GM23338 (cell line): ENCODE results near the gene WDR1. TPM values are rescaled to one million over a fixed set of nuclear protein-coding genes. Genes with fewer than 3 reads are reported as not detected.

ENCODE experiments used
- ATAC-seq: fragments of 200-7000 bp; cut with Tn5 transposase; 3 replicates; pipeline ENCODE4 v1.9.1; 2020
- DNase-seq: peaks from one replicate; pipeline ENCODE4 v3.0.0-alpha.2; 2015; ENCODE audit warnings: low spot score
- H2AFZ ChIP-seq: fragments of 200-600 bp; sonication (generic); 2 replicates; pipeline ENCODE4 v1.8.0; 2016; ENCODE audit warnings: antibody characterized with exemption, mild to moderate bottlenecking, moderate library complexity
- H3F3A ChIP-seq: fragments of 200-600 bp; sonication (generic); replicated peaks from 2 replicates; pipeline ENCODE4 v1.8.0; 2017; ENCODE audit warnings: antibody characterized with exemption, mixed run types, low read depth
- H3K27ac ChIP-seq: fragments of 200-600 bp; sonication (generic); 2 replicates; pipeline ENCODE4 v1.6.1; 2016; ENCODE audit warnings: low read depth
- H3K27me3 ChIP-seq: fragments of 200-600 bp; sonication (generic); 2 replicates; pipeline ENCODE4 v1.8.0; 2016; ENCODE audit warnings: mild to moderate bottlenecking, mixed run types, moderate library complexity; ENCODE audit not compliant: insufficient read depth
- H3K36me3 ChIP-seq: fragments of 200-600 bp; sonication (generic); 2 replicates; pipeline ENCODE4 v1.8.0; 2016; ENCODE audit warnings: mild to moderate bottlenecking; ENCODE audit not compliant: insufficient read depth
- H3K4me1 ChIP-seq: fragments of 200-600 bp; sonication (generic); 2 replicates; pipeline ENCODE4 v1.8.0; 2016; ENCODE audit warnings: mild to moderate bottlenecking, moderate library complexity; ENCODE audit not compliant: insufficient read depth
- H3K4me2 ChIP-seq: fragments of 200-600 bp; sonication (generic); 2 replicates; pipeline ENCODE4 v1.7.1; 2017; ENCODE audit warnings: mixed run types
- H3K4me3 ChIP-seq: fragments of 200-600 bp; sonication (generic); 2 replicates; pipeline ENCODE4 v1.6.1; 2016; ENCODE audit warnings: mixed run types
- H3K79me2 ChIP-seq: fragments of 200-600 bp; sonication (generic); replicated peaks from 2 replicates; pipeline ENCODE4 v1.8.0; 2017; ENCODE audit warnings: mild to moderate bottlenecking; ENCODE audit not compliant: insufficient read depth
- H3K9me2 ChIP-seq: fragments of 200-600 bp; sonication (generic); 2 replicates; pipeline ENCODE4 v1.8.0; 2017; ENCODE audit not compliant: insufficient read depth
- H4K20me1 ChIP-seq: fragments of 200-600 bp; sonication (generic); replicated peaks from 2 replicates; pipeline ENCODE4 v1.8.0; 2017; ENCODE audit warnings: mild to moderate bottlenecking; ENCODE audit not compliant: insufficient read depth
- H3K27ac Mint-ChIP-seq: 2 replicates; pipeline ENCODE4 v1.8.0; 2020; ENCODE audit warnings: inconsistent platforms, mild to moderate bottlenecking, moderate library complexity, mixed read lengths
- H3K27me3 Mint-ChIP-seq: 3 replicates; pipeline ENCODE4 v1.8.0; 2022; ENCODE audit warnings: low read depth, mild to moderate bottlenecking, moderate library complexity, mixed read lengths, inconsistent platforms; ENCODE audit not compliant: insufficient read depth, poor library complexity
- H3K36me3 Mint-ChIP-seq: 3 replicates; pipeline ENCODE4 v1.8.0; 2021; ENCODE audit warnings: low read depth, mild to moderate bottlenecking, inconsistent platforms, moderate library complexity, mixed read lengths
- H3K4me1 Mint-ChIP-seq: 3 replicates; pipeline ENCODE4 v1.8.0; 2020; ENCODE audit warnings: mild to moderate bottlenecking, inconsistent platforms, mixed read lengths
- H3K4me3 Mint-ChIP-seq: 3 replicates; pipeline ENCODE4 v1.8.0; 2021; ENCODE audit warnings: moderate library complexity, mild to moderate bottlenecking, inconsistent platforms, mixed read lengths
- H3K9me3 Mint-ChIP-seq: 3 replicates; pipeline ENCODE4 v1.8.0; 2020; ENCODE audit warnings: moderate library complexity, mild to moderate bottlenecking, inconsistent platforms, mixed read lengths
- JUNB ChIP-seq: IDR thresholded peaks from one replicate; pipeline ENCODE4 v1.6.1; 2016; ENCODE audit warnings: antibody characterized with exemption; ENCODE audit not compliant: unreplicated experiment
- POLR2AphosphoS5 ChIP-seq: IDR thresholded peaks from 2 replicates; pipeline ENCODE4 v1.6.1; 2016; ENCODE audit warnings: antibody characterized with exemption, low read depth
- ZNF331 ChIP-seq: fragments of 250-450 bp; sonication (Bioruptor Pico); IDR thresholded peaks from 2 replicates; pipeline ENCODE4 v1.5.0; 2020; ENCODE audit warnings: low read depth, mild to moderate bottlenecking, moderate library complexity
- polyA plus RNA-seq: library from polyadenylated mRNA; unstranded; fragments of >200 nt; fragmentation: Nextera tagmentation; extraction: Ambion mirVana; gene quantifications from 2 replicates; pipeline ENCODE4 v1.2.1, GENCODE V29; 2016
- total RNA-seq: library from RNA; depleted of rRNA; stranded (reverse); fragments of >200 nt; shearing (Covaris generic); gene quantifications from 2 replicates; pipeline ENCODE4 v1.2.3, GENCODE V29; 2014
- TF ChIP-seq, protein P1 (sequence below): fragments of 250-450 bp; sonication (Bioruptor Pico); IDR thresholded peaks from 2 replicates; pipeline ENCODE4 v1.5.0; 2020; ENCODE audit warnings: mild to moderate bottlenecking, moderate library complexity

Gene WDR1
- total and polyA plus RNA-seq, 2 experiments from 2014 or later: 93.2 to 248 TPM

DNA sequence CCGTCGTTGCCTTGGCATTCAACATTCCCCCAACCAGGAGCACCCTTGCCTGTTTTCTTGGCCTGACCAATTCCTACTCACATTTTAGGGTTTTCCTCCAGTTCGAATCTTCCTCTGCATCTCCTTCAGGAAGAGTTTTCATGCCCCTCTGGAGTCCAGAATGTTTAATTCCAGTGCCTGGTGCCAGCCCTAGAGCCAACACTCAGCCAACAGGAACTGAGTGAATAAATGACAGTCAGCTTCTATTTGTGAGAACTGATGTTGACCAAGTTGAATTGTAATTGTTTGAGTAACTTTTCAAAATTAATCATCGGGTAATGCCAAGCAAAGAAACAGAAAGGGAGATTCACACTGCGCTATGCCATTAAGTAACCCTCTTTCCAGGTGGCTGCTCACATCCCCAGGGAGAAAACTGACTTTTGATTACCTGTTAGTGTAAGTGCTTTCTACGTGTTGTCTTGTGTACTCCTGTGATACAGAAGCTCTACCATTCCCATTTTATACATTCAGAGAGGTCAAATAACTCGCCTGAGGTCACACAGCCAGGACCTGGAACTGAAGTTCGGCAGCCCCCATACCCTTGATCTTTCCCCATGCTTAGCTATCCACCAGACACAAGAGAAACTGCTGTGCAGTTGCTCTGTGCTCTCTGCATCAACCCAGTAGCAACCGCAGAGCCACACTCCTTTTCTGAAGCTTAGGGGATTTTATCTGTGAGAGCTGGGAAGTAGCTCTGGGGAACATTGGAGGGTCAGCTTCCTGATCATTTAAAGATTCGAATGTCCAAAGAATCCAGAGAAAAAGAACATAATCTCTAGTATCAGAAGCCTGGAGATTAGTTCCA is 76.3 kb downstream of the WDR1 start (continued):
- TF ChIP-seq, protein P1, sequence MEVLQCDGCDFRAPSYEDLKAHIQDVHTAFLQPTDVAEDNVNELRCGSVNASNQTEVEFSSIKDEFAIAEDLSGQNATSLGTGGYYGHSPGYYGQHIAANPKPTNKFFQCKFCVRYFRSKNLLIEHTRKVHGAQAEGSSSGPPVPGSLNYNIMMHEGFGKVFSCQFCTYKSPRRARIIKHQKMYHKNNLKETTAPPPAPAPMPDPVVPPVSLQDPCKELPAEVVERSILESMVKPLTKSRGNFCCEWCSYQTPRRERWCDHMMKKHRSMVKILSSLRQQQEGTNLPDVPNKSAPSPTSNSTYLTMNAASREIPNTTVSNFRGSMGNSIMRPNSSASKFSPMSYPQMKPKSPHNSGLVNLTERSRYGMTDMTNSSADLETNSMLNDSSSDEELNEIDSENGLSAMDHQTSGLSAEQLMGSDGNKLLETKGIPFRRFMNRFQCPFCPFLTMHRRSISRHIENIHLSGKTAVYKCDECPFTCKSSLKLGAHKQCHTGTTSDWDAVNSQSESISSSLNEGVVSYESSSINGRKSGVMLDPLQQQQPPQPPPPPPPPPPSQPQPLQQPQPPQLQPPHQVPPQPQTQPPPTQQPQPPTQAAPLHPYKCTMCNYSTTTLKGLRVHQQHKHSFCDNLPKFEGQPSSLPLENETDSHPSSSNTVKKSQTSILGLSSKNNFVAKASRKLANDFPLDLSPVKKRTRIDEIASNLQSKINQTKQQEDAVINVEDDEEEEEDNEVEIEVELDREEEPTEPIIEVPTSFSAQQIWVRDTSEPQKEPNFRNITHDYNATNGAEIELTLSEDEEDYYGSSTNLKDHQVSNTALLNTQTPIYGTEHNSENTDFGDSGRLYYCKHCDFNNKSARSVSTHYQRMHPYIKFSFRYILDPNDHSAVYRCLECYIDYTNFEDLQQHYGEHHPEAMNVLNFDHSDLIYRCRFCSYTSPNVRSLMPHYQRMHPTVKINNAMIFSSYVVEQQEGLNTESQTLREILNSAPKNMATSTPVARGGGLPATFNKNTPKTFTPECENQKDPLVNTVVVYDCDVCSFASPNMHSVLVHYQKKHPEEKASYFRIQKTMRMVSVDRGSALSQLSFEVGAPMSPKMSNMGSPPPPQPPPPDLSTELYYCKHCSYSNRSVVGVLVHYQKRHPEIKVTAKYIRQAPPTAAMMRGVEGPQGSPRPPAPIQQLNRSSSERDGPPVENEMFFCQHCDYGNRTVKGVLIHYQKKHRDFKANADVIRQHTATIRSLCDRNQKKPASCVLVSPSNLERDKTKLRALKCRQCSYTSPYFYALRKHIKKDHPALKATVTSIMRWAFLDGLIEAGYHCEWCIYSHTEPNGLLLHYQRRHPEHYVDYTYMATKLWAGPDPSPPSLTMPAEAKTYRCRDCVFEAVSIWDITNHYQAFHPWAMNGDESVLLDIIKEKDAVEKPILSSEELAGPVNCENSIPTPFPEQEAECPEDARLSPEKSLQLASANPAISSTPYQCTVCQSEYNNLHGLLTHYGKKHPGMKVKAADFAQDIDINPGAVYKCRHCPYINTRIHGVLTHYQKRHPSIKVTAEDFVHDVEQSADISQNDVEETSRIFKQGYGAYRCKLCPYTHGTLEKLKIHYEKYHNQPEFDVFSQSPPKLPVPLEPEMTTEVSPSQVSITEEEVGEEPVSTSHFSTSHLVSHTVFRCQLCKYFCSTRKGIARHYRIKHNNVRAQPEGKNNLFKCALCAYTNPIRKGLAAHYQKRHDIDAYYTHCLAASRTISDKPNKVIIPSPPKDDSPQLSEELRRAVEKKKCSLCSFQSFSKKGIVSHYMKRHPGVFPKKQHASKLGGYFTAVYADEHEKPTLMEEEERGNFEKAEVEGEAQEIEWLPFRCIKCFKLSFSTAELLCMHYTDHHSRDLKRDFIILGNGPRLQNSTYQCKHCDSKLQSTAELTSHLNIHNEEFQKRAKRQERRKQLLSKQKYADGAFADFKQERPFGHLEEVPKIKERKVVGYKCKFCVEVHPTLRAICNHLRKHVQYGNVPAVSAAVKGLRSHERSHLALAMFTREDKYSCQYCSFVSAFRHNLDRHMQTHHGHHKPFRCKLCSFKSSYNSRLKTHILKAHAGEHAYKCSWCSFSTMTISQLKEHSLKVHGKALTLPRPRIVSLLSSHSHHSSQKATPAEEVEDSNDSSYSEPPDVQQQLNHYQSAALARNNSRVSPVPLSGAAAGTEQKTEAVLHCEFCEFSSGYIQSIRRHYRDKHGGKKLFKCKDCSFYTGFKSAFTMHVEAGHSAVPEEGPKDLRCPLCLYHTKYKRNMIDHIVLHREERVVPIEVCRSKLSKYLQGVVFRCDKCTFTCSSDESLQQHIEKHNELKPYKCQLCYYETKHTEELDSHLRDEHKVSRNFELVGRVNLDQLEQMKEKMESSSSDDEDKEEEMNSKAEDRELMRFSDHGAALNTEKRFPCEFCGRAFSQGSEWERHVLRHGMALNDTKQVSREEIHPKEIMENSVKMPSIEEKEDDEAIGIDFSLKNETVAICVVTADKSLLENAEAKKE (CRISPR knock-in tag): no peak
- TF ChIP-seq POLR2AphosphoS5 (no peak), JUNB (no peak)

DNA sequence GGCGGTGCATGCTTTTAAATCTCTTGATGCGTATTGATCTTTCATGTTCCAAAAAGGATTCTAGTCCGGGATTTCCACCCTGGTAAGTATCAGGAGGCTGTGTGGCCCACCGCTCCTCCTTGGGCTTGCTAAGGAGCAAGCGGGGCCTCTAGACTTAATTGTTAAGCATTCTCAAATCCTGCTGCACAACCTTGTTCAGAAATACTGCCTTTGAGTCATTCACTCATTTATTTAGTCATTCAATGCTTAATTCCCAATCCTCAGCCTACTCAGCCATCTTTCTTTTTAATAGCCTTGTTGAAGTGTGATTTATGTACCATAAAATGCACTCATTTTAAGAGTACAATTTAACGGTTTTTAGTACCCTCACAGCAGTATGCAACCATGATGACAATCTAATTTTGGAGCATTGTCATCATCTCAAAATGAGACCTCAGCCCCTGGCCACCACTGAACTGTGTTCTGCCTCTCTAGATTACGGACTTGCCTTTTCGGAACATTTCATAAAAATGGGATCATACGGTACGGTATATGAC is 79.7 kb downstream of the WDR1 start:
- Mint-ChIP-seq H3K9me3 (no peaks in the 10 kb centered on the region), H3K36me3 (no peaks in the 10 kb centered on the region), H3K27me3 (no peaks in the 10 kb centered on the region), H3K4me3 (no peak overlapping the region), H3K4me1 (peaks cover 5% of the 10 kb centered on the region), H3K27ac (no peak overlapping the region)
- H3K4me3 ChIP-seq: no peak overlapping the region
- H3K79me2 ChIP-seq: no peaks in the 10 kb centered on the region
- no peak overlapping the region for H3K4me2 ChIP-seq
- H2AFZ ChIP-seq: no peak overlapping the region
- no peak for TF ChIP-seq ZNF331 (CRISPR knock-in tag)
- no peaks in the 10 kb centered on the region for H3F3A ChIP-seq
- H3K4me1 ChIP-seq: no peaks in the 10 kb centered on the region
- no peaks in the 10 kb centered on the region for H3K36me3 ChIP-seq
- no peaks in the 10 kb centered on the region for H3K9me2 ChIP-seq
- no peaks in the 10 kb centered on the region for H3K27me3 ChIP-seq
- no peak overlapping the region for H3K27ac ChIP-seq
- H4K20me1 ChIP-seq: no peaks in the 10 kb centered on the region
- no peak for ATAC-seq
- DNase-seq: no peak
